Activated CD8-positive, alpha-beta memory T cell treated with anti-CD3 and anti-CD28 coated beads for 48 hours (primary cell): ENCODE measurements around the gene PDS5B.
"Not testable (repeated sequence)": the region's sequence is repeated elsewhere in the genome, so short reads cannot be mapped to it uniquely, and the experiment has no call there.

ENCODE experiments used
- DNase-seq, 3 experiments: peaks; one replicate each; pipeline ENCODE4 v3.0.0-alpha.2; 2020; ENCODE audit warnings: low read depth in 2 of 3, low spot score in 2 of 3

PDS5B gene

DNA sequence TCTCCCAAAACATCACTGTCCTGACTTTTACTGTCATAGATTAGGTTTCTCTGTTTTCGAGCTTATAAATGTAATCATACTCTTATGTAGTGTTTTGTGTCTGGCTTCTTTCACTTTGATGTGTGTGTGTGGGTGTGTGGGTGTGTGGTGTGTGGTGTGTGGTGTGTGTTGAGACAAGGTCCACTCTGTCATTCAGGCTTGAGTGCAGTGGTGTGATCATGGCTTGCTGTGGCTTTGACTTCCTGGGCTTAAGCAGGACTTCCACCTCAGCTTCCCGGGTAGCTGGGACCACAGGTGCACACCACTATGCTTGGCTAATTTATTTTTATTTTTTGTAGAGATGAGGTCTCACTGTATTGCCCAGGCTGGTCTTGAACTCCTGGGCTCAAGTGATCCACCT lies 59.6 kb downstream of the PDS5B start:
- DNase-seq = peak in 2 of 3 experiments; percentile 4 to 17

DNA sequence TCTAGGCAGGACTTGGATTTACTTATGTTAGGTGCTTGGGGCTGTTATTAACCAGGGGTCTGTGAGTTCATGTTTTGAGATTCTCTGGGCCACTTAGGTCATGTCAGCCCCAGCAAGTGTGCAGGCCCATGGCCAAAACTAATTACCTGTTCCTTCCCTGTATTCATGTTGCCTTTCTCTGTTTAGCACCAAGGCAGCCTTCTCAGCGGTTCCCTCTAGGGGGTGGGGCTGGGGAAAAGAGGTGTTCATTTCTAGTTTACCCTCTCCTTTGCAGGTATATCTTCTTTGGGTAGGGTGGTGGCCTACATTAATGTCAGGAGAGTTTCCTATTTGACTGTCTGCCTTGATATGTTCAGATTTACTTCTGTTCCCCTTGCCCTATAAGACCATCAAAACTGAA lies 61.7 kb downstream of the PDS5B start:
- DNase-seq = no peak

GRCh38 chr13:32650705-32651311 lies 64.6 kb downstream of the PDS5B start:
- peak in 2 of 3 experiments; percentile 10 to 19 for DNase-seq

DNA sequence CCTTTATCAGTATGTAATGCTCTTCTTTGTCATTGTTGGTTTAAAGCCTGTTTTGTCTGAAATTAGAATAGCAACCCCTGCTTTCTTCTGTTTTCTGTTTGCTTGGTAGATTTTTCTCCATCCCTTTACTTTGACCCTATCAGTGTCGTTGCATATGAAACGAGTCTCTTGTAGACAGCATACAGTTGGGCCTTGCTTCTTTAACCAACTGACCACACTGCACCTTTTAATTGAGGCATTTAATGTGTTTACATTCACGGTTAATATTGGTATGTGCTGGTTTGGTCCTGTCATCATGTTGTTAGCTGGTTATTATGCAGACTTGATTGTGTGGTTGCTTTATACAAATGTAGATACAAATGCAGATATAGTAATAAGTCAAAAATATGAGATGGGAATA lies 71.1 kb downstream of the PDS5B start:
- no peak for DNase-seq

GRCh38 chr13:32659736-32660135 lies 73.5 kb downstream of the PDS5B start:
- DNase-seq = no peak

DNA sequence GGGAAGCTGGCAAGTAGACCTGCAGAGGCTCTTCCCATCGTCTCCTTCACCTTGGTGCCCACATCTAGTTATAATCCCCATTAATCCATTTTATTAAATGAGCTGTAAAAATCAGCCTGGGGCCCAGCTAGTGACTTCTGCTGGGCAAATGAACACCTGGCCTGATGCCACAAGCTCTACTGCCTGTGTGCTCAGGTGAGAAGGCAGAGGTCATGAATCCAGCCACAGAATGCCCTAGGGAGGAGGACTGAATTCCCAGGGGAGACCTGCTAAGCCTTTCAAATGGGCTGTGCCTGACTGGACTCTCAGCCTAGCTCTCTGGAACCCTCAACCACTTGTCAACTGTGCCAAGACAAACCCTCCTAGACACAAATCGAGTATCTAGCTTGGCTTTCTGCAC lies 74.0 kb downstream of the PDS5B start:
- DNase-seq = no peak

- no peak for DNase-seq
These were observed 75.4 kb downstream of the PDS5B start for GRCh38 chr13:32661685-32662084.

DNA sequence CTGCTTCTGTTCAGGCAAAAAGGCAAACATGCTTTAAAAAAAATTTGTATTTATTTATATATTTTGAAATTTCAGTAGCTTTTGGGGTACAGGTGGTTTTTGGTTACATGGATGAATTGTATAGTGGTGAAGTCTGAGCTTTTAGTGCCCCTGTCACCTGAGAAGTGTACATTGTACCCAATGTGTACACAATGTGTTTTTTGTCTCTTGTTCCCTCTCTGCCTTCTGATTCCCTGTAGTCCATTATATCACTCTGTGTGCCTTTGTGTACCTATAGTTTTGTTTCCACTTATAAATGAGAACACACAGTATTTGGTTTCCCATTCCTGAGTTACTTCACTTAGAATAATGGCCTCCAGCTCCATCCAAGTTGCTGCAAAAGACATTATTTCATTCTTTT lies 77.4 kb downstream of the PDS5B start:
- no peak for DNase-seq

GRCh38 chr13:32666990-32667571 lies 80.8 kb downstream of the PDS5B start:
- no peak for DNase-seq

DNA sequence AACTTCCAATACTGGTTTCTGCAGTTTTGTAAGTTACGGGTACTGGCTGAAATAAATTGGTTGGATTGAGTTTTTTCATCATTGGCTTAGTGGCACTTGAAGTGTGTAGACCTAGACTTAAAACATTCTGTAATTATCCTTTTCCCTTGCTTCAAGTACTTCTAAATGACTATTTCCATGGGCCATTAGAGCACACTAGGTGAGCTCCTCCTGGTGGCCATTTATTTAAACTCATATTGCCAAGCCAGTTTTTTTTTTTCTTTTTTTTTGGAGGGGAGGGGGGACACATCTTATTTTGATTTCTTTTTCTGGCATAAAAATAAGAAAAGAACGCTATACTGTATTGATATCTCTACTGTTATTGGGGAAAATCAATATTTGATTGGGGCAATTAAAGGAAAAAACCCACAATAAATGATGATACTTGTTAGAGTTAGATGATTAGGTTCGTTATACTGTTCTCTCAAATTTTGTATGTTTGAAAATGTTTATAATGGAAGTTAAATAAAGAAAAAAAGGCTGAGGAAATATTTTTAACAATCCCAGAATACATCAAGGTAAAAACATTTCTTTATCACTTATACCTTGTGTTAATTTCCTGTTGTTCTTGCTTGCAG lies 82.9 kb downstream of the PDS5B start:
- DNase-seq = no peak

- no peak for DNase-seq
These were observed 88.3 kb downstream of the PDS5B start for GRCh38 chr13:32674503-32674902.

DNA sequence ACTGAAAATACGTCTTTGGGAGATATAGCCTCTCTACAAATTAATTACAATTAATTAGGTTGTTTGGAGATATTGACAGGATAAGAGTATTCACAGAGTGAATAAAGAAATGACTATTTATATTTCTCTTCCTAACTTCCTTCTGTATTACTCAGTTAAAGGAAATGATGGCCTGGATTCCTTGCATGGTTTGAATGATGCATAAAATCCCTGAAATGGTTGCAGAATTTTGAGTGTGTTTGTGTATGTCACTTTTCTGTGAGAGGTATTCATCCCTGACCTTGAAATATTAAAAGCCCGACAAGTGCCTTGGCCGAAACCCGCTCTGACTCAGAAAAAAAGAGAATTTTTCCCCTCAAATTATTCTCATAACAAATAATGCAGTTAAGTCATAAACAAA lies 90.0 kb downstream of the PDS5B start:
- no peak for DNase-seq

GRCh38 chr13:32682130-32682529 lies 95.9 kb downstream of the PDS5B start:
- no peak for DNase-seq

DNA sequence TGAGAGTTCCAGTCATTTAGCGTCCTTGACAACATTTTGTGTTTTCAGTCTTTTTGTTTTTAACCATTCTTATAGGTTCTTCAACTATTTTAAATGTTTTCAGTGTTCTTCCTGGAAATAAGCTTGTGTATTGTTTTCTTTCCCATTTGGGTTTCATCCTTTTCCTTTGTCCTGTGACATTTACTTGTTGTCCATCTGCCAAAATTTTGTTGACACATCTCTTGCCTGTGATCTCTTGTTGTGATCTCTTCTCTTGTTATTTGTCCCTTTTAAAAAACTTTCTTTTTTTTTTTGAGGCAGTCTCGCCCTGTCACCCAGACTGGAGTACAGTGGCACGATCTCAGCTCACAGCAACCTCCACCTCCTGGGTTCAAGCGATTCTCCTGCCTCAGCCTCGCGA lies 96.5 kb downstream of the PDS5B start:
- no peak for DNase-seq

DNA sequence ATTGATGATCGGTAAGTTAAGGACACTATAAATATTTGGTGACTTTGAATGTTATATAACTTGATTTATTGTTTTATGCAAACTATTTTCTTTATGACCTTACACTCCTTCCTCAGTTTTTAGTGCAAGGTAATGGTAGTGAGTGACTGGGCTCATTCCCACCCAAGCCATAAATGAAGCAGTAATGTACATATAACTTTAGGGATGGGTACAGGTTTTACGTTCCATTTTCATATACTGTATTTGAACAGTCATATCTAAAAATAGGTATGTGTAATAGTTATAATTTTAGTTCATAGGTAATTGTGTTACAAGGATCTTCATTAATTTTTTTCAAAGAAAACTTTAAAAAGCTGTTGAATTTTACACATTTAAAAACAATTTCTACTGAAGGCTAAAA lies 101.0 kb downstream of the PDS5B start:
- no peak for DNase-seq

GRCh38 chr13:32695602-32696250 lies 109.5 kb downstream of the PDS5B start:
- no peak for DNase-seq

DNA sequence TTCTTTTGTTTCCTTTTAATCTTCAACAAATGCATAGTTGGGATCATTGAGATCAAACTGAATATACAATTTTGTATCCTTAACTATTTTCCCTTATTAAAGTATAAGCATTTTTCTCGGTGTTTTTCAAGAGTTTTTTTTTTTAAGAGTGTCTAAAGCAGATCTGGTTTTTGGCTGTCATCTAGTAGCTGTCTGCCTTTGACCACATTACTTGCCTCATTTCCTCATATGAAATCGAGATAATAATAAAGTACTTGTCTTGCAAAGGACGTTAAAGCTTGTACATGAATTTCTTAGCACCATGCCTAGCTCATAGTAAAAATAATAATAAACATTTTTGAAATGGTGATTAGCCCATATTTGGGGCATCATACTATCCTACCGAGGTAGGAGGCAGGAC lies 121.2 kb downstream of the PDS5B start:
- DNase-seq = no peak

DNA sequence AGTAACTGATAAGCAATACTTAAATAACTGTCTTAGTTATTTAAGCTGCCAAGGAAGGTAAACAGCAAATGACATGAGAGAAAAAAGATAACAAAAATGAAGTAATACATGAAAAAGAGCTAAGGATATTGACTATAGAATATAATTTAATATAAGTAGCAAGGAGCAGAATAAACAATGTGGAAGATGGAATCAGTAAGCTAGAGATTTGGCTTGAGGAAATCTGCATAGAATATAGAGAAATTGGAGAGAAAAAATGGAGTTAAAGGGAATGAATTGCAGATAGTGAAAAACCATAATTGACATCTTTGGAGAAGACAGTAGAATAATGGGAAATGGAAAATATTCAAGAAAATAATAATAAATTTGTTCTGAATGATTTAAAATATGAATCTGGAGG lies 127.1 kb downstream of the PDS5B start:
- DNase-seq = no peak

DNA sequence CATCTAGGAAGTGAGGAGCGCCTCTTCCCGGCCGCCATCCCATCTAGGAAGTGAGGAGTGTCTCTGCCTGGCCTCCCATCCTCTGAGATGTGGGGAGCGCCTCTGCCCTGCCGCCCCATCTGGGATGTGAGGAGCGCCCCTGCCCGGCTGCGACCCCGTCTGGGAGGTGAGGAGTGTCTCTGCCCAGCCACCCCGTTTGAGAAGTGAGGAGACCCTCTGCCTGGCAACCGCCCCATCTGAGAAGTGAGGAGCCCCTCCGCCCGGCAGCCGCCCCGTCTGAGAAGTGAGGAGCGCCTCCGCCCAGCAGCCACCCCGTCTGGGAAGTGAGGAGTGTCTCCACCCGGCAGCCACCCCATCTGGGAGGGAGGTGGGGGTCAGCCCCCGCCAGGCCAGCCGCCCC lies 129.9 kb downstream of the PDS5B start:
- not testable (repeated sequence) for DNase-seq

- no peak for DNase-seq
These were observed 133.8 kb downstream of the PDS5B start for GRCh38 chr13:32720026-32720425.

GRCh38 chr13:32721131-32722034 lies 135.1 kb downstream of the PDS5B start:
- not testable (repeated sequence) for DNase-seq
